ENCODE measurements around the gene CLIP2.
"Not testable (repeated sequence)": the region's sequence is repeated elsewhere in the genome, so short reads cannot be mapped to it uniquely, and the experiment has no call there.

- TF ChIP-seq CTCF (IDR thresholded peaks at IDR 0.05; ENCODE audit: borderline replicate concordance, extremely low read depth, low read length, poor library complexity, severe bottlenecking); EZH2 (IDR thresholded peaks at IDR 0.05; ENCODE audit: borderline replicate concordance, low read depth, low read length, severe bottlenecking): not testable (repeated sequence)
Measured at GRCh38 chr7:74430409-74430808, 141.2 kb downstream of the CLIP2 start.
